NB4 (cell line): ENCODE results near the gene NFASC.

Source experiments
- DNase-seq: peaks from one replicate; pipeline ENCODE4 v3.0.0; 2010; ENCODE audit warnings: low read depth
- H3K4me3 ChIP-seq: one replicate; pipeline ENCODE4 v1.5.1; 2011; ENCODE audit warnings: mild to moderate bottlenecking, low read depth, low read length, moderate library complexity
- CTCF ChIP-seq: IDR thresholded peaks from one replicate; pipeline ENCODE4 v1.5.1; 2012; ENCODE audit warnings: low read depth, low read length
- MAX ChIP-seq: IDR thresholded peaks from 2 replicates; pipeline ENCODE4 v1.6.1; 2011; ENCODE audit warnings: low read depth, low read length
- MYC ChIP-seq: IDR thresholded peaks from 2 replicates; pipeline ENCODE4 v1.6.1; 2011; ENCODE audit warnings: low read depth, low read length
- POLR2A ChIP-seq: IDR thresholded peaks from 2 replicates; pipeline ENCODE4 v1.6.1; 2011; ENCODE audit warnings: mild to moderate bottlenecking; ENCODE audit not compliant: insufficient read length; ENCODE audit errors: extremely low read depth

The NFASC gene

GRCh38 chr1:204983136-204983535, 112.5 kb downstream of the NFASC start:
- no peak for DNase-seq
- H3K4me3 ChIP-seq, result no peak overlapping the region
- no peak for TF ChIP-seq POLR2A
- TF ChIP-seq MYC, result no peak
- no peak for TF ChIP-seq CTCF
- TF ChIP-seq MAX, result no peak

GRCh38 chr1:204983881-204984280, 113.2 kb downstream of the NFASC start:
- TF ChIP-seq MAX (no peak), POLR2A (no peak), CTCF (no peak), MYC (no peak)
- DNase-seq, result no peak
- no peak overlapping the region for H3K4me3 ChIP-seq

GRCh38 chr1:204984499-204984898, 113.8 kb downstream of the NFASC start:
- no peak overlapping the region for H3K4me3 ChIP-seq
- DNase-seq, result no peak
- TF ChIP-seq CTCF (no peak), POLR2A (no peak), MAX (no peak), MYC (no peak)

- DNase-seq, result no peak
- TF ChIP-seq MAX (no peak), CTCF (no peak), POLR2A (no peak), MYC (no peak)
- H3K4me3 ChIP-seq, result no peak overlapping the region
Measured at GRCh38 chr1:204986181-204986580, 115.5 kb downstream of the NFASC start.

- H3K4me3 ChIP-seq, result no peak overlapping the region
- TF ChIP-seq MYC, result no peak
- no peak for TF ChIP-seq POLR2A
- TF ChIP-seq MAX, result no peak
- no peak for TF ChIP-seq CTCF
- DNase-seq, result no peak
Measured at GRCh38 chr1:204987689-204988088, 117.0 kb downstream of the NFASC start.

GRCh38 chr1:204988196-204988595, 117.5 kb downstream of the NFASC start:
- no peak for DNase-seq
- no peak for TF ChIP-seq MYC
- TF ChIP-seq POLR2A, result no peak
- TF ChIP-seq MAX, result no peak
- TF ChIP-seq CTCF, result no peak
- H3K4me3 ChIP-seq, result no peak overlapping the region
